Caco-2 (cell line): ENCODE data around the gene LRMDA. TPM values are rescaled to one million over a fixed set of nuclear protein-coding genes. Genes with fewer than 3 reads are reported as not detected.
A peak's percentile ranks its signal among the peaks of the same experiment; 100 is the strongest.

ENCODE experiments used
- BruUV-seq: library from RNA; stranded (reverse); fragments of 400-500 nt; replicated peaks from 2 replicates; lab custom pipeline; 2021; lab: Mats Ljungman, UMichigan
- CTCF ChIA-PET: fragments of 300-600 bp; sonication (Branson Sonifier 250); formaldehyde crosslinking; loops from one replicate; lab custom pipeline; 2022; ENCODE audit warnings: antibody characterized with exemption; lab: Charles Lee
- POLR2A ChIA-PET: fragments of 300-600 bp; sonication (Branson Sonifier 250); formaldehyde crosslinking; loops from one replicate; lab custom pipeline; 2022; ENCODE audit warnings: antibody characterized with exemption; lab: Charles Lee
- DNase-seq, 2 experiments: peaks; one replicate each; pipeline versions ENCODE4 v3.0.0 to v3.0.0-alpha.2; 2020 to 2022
- H3K27me3 ChIP-seq: replicated peaks from 2 replicates; pipeline ENCODE4 v1.6.0; 2011; ENCODE audit warnings: low read length; ENCODE audit not compliant: control insufficient read depth, insufficient read depth
- H3K36me3 ChIP-seq: 2 replicates; pipeline ENCODE4 v1.5.1; 2011; ENCODE audit warnings: low read length; ENCODE audit not compliant: control insufficient read depth, insufficient read depth
- H3K4me1 ChIP-seq: fragments of 250-450 bp; sonication (Bioruptor Pico); 2 replicates; pipeline ENCODE4 v1.5.1; 2020; ENCODE audit warnings: mild to moderate bottlenecking
- H3K4me3 ChIP-seq: 2 replicates; pipeline ENCODE4 v1.5.1; 2011; ENCODE audit warnings: low read depth, mild to moderate bottlenecking, control low read depth, low read length
- H3K9me3 ChIP-seq: fragments of 250-450 bp; sonication (Bioruptor Pico); 2 replicates; pipeline ENCODE4 v1.5.1; 2020; ENCODE audit warnings: mild to moderate bottlenecking, moderate library complexity
- H3K27ac Mint-ChIP-seq: one replicate; pipeline ENCODE4 v1.8.0; 2022; ENCODE audit warnings: mixed read lengths; ENCODE audit not compliant: unreplicated experiment
- H3K27me3 Mint-ChIP-seq: one replicate; pipeline ENCODE4 v1.8.0; 2022; ENCODE audit warnings: mixed read lengths; ENCODE audit not compliant: insufficient read depth, unreplicated experiment
- H3K36me3 Mint-ChIP-seq: one replicate; pipeline ENCODE4 v1.8.0; 2022; ENCODE audit warnings: mild to moderate bottlenecking, mixed read lengths; ENCODE audit not compliant: insufficient read depth, unreplicated experiment
- H3K4me1 Mint-ChIP-seq: one replicate; pipeline ENCODE4 v1.8.0; 2022; ENCODE audit warnings: low read depth, mixed read lengths; ENCODE audit not compliant: unreplicated experiment
- H3K4me3 Mint-ChIP-seq: one replicate; pipeline ENCODE4 v1.8.0; 2022; ENCODE audit warnings: mild to moderate bottlenecking, moderate library complexity, mixed read lengths; ENCODE audit not compliant: unreplicated experiment
- H3K9me3 Mint-ChIP-seq: one replicate; pipeline ENCODE4 v1.8.0; 2022; ENCODE audit warnings: mixed read lengths; ENCODE audit not compliant: unreplicated experiment
- CTCF ChIP-seq, 2 experiments: fragments of 200-600 bp in 1 of 2; IDR thresholded peaks; 1 replicate in 1 of 2; 2 replicates in 1 of 2; pipeline versions ENCODE4 v1.5.1 to v1.8.0; 2011 to 2022; ENCODE audit warnings: antibody characterized with exemption in 1 of 2, control low read depth in 1 of 2, inconsistent platforms in 1 of 2, low read depth in 1 of 2, low read length in 1 of 2, mild to moderate bottlenecking in 1 of 2, moderate library complexity in 1 of 2; ENCODE audit not compliant: insufficient read depth in 1 of 2, severe bottlenecking in 1 of 2, unreplicated experiment in 1 of 2
- intact Hi-C: fragments of 100-400 bp; cut with micrococcal nuclease; formaldehyde crosslinking; loops from one replicate; pipeline ENCODE4 v1.10.0; 2022; ENCODE audit not compliant: unreplicated experiment
- total RNA-seq: library from RNA; stranded (reverse); gene quantifications from 2 replicates; pipeline ENCODE4 v1.2.3, GENCODE V29; 2022

Gene LRMDA
- total RNA-seq, 1 experiment from 2014 or later = 18.5 TPM

GRCh38 chr10:75987616-75988015 lies 556.2 kb downstream of the LRMDA start:
- Mint-ChIP-seq H3K36me3 (no peaks in the 10 kb centered on the region), H3K9me3 (no peaks in the 10 kb centered on the region), H3K4me1 (peaks cover 8% of the 10 kb centered on the region), H3K4me3 (no peak overlapping the region), H3K27me3 (no peaks in the 10 kb centered on the region), H3K27ac (no peak overlapping the region)
- H3K4me1 ChIP-seq = no peaks in the 10 kb centered on the region
- H3K9me3 ChIP-seq = no peaks in the 10 kb centered on the region
- H3K27me3 ChIP-seq = no peaks in the 10 kb centered on the region
- intact Hi-C loops = no loop called here
- no peak overlapping the region for H3K4me3 ChIP-seq
- no peaks in the 10 kb centered on the region for H3K36me3 ChIP-seq
- no TSS peak for BruUV-seq
- CTCF ChIA-PET = no interaction called here
- TF ChIP-seq CTCF (IDR thresholded peaks at IDR 0.05; ENCODE audit: insufficient read depth in 1 of 2, low read depth in 1 of 2, low read length in 1 of 2, severe bottlenecking in 1 of 2, unreplicated experiment in 1 of 2) = no peak
- POLR2A ChIA-PET = no interaction called here
- DNase-seq = no peak

GRCh38 chr10:75994357-75995040 lies 563.1 kb downstream of the LRMDA start:
- no peak overlapping the region for H3K4me3 Mint-ChIP-seq
- no peak overlapping the region for H3K27ac Mint-ChIP-seq
- Histone ChIP-seq H3K4me1 (peaks cover 5% of the 10 kb centered on the region; the same call in 1 of the 2 replicates), H3K36me3 (no peaks in the 10 kb centered on the region), H3K27me3 (no peaks in the 10 kb centered on the region), H3K4me3 (no peak overlapping the region), H3K9me3 (no peaks in the 10 kb centered on the region)
- ChIA-PET CTCF (no interaction called here), POLR2A (no interaction called here)
- TF ChIP-seq CTCF (IDR thresholded peaks at IDR 0.05; ENCODE audit: insufficient read depth in 1 of 2, low read depth in 1 of 2, low read length in 1 of 2, severe bottlenecking in 1 of 2, unreplicated experiment in 1 of 2) = no peak
- BruUV-seq = no TSS peak
- DNase-seq = peak; percentile 7 to 41
- intact Hi-C loops = no loop called here
- no peaks in the 10 kb centered on the region for H3K27me3 Mint-ChIP-seq
- no peaks in the 10 kb centered on the region for H3K9me3 Mint-ChIP-seq
- H3K36me3 Mint-ChIP-seq = no peaks in the 10 kb centered on the region
- H3K4me1 Mint-ChIP-seq = no peaks in the 10 kb centered on the region

DNA sequence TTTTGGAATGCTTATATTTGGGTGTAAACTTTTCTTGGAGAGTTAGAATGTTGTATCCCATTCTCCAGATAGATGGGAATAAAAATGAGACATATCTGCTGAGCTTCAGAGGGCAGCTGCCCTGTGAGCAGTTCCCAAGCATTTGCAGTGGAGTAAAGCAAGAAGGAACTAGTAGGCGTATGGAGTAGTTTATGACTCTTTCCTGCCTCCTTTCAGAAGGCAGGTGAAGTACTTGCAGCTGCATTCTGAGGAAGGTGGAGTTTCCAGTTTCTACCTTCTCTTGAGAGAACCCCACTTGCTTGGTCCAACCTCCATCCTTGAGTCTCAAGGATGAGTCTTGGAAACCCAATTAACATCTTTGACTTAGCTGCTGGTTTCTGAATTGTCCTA lies 563.6 kb downstream of the LRMDA start:
- no peak overlapping the region for H3K4me3 ChIP-seq
- peaks cover 5% of the 10 kb centered on the region; the same call in 1 of the 2 replicates for H3K4me1 ChIP-seq
- no peaks in the 10 kb centered on the region for H3K4me1 Mint-ChIP-seq
- H3K27ac Mint-ChIP-seq = no peak overlapping the region
- no peaks in the 10 kb centered on the region for H3K27me3 ChIP-seq
- H3K36me3 Mint-ChIP-seq = no peaks in the 10 kb centered on the region
- H3K9me3 ChIP-seq = no peaks in the 10 kb centered on the region
- no TSS peak for BruUV-seq
- no peak for TF ChIP-seq CTCF (IDR thresholded peaks at IDR 0.05; ENCODE audit: insufficient read depth in 1 of 2, low read depth in 1 of 2, low read length in 1 of 2, severe bottlenecking in 1 of 2, unreplicated experiment in 1 of 2)
- ChIA-PET CTCF (no interaction called here), POLR2A (no interaction called here)
- H3K9me3 Mint-ChIP-seq = no peaks in the 10 kb centered on the region
- intact Hi-C loops = no loop called here
- H3K4me3 Mint-ChIP-seq = no peak overlapping the region
- no peaks in the 10 kb centered on the region for H3K36me3 ChIP-seq
- no peak for DNase-seq
- no peaks in the 10 kb centered on the region for H3K27me3 Mint-ChIP-seq
